A549 (cell line): ENCODE measurements around the gene ITGA11. TPM values are rescaled to one million over a fixed set of nuclear protein-coding genes. Genes with fewer than 3 reads are reported as not detected.

Experiments used
- ATAC-seq, 2 experiments: fragments of 200-7000 bp in 1 of 2; fragments of >200 bp in 1 of 2; cut with Nextera tagmentation in 1 of 2; cut with Tn5 transposase in 1 of 2; 3 replicates each; pipeline versions ENCODE4 v1.8.0 to v1.9.1; 2018 to 2020; ENCODE audit warnings: mild to moderate bottlenecking in 1 of 2, moderate library complexity in 1 of 2
- CTCF ChIA-PET: fragments of 300-600 bp; sonication (Branson Sonifier 250); formaldehyde crosslinking; extraction: SDS; loops from one replicate; lab custom pipeline; 2021; ENCODE audit warnings: antibody characterized with exemption, inconsistent platforms; lab: Yijun Ruan, JAX
- POLR2A ChIA-PET: fragments of 350-600 bp; formaldehyde crosslinking; extraction: SDS; loops from one replicate; lab custom pipeline; 2021; ENCODE audit warnings: antibody characterized with exemption, inconsistent platforms; lab: Yijun Ruan, JAX
- DNase-seq, 2 experiments: peaks; one replicate each; pipeline versions ENCODE4 v3.0.0 to v3.0.0-alpha.2; 2011 to 2016; ENCODE audit warnings: low read depth in 1 of 2, low spot score in 1 of 2
- FAIRE-seq: peaks from 2 replicates; lab custom pipeline; 2011; peaks lifted over from hg19 to GRCh38; lab: Jason Lieb, UNC
- H3K27ac ChIP-seq, 2 experiments: fragments of >200 bp; sonication (Bioruptor Twin); formaldehyde crosslinking; 3 replicates each; pipeline ENCODE4 v1.5.1; 2016 to 2017
- H3K4me1 ChIP-seq: fragments of >200 bp; sonication (Bioruptor Twin); formaldehyde crosslinking; 3 replicates; pipeline ENCODE4 v1.6.1; 2016
- H3K4me2 ChIP-seq: fragments of >200 bp; sonication (Bioruptor Twin); formaldehyde crosslinking; 3 replicates; pipeline ENCODE4 v1.6.1; 2016
- H3K4me3 ChIP-seq: fragments of >200 bp; sonication (Bioruptor Twin); formaldehyde crosslinking; 3 replicates; pipeline ENCODE4 v1.5.1; 2016
- H3K9me3 ChIP-seq: fragments of >200 bp; sonication (Bioruptor Twin); formaldehyde crosslinking; 3 replicates; pipeline ENCODE4 v1.6.1; 2016
- CHD4 ChIP-seq: fragments of 200-600 bp; sonication (generic); IDR thresholded peaks from 2 replicates; pipeline ENCODE4 v1.6.1; 2016; ENCODE audit warnings: antibody characterized with exemption, mild to moderate bottlenecking, borderline replicate concordance
- CTCF ChIP-seq: fragments of >200 bp; sonication (Bioruptor Twin); formaldehyde crosslinking; IDR thresholded peaks from 3 replicates; pipeline ENCODE4 v1.5.1; 2016
- EHF ChIP-seq: fragments of 250-450 bp; sonication (Bioruptor Pico); IDR thresholded peaks from 2 replicates; pipeline ENCODE4 v1.5.0; 2020; ENCODE audit warnings: mild to moderate bottlenecking
- EP300 ChIP-seq, 2 experiments: fragments of >200 bp; sonication (Bioruptor Twin); formaldehyde crosslinking; IDR thresholded peaks; 2 replicates in 1 of 2; 3 replicates in 1 of 2; pipeline ENCODE4 v1.6.1; 2016 to 2017
- ESRRA ChIP-seq: fragments of 150-350 bp; IDR thresholded peaks from 2 replicates; pipeline ENCODE4 v1.6.1; 2014; ENCODE audit warnings: mild to moderate bottlenecking, low read length, borderline replicate concordance
- HDAC2 ChIP-seq: fragments of 200-600 bp; sonication (generic); IDR thresholded peaks from 2 replicates; pipeline ENCODE4 v1.6.1; 2016
- HMGXB4 ChIP-seq: fragments of 250-450 bp; sonication (Bioruptor Pico); IDR thresholded peaks from 2 replicates; pipeline ENCODE4 v1.5.0; 2021; ENCODE audit warnings: mild to moderate bottlenecking, moderate library complexity, borderline replicate concordance
- HOXB13 ChIP-seq: fragments of 250-450 bp; sonication (Bioruptor Pico); IDR thresholded peaks from 2 replicates; pipeline ENCODE4 v1.5.0; 2020; ENCODE audit warnings: low read depth, mild to moderate bottlenecking, moderate library complexity
- JUN ChIP-seq, 2 experiments: fragments of >200 bp; sonication (Bioruptor Twin); formaldehyde crosslinking; IDR thresholded peaks; 2 replicates in 1 of 2; 3 replicates in 1 of 2; pipeline ENCODE4 v1.6.1; 2016 to 2017
- MAX ChIP-seq: IDR thresholded peaks from 2 replicates; pipeline ENCODE4 v1.6.1; 2012
- MAZ ChIP-seq: fragments of 150-350 bp; IDR thresholded peaks from 2 replicates; pipeline ENCODE4 v1.6.1; 2014; ENCODE audit warnings: antibody characterized with exemption, low read depth, low read length, borderline replicate concordance
- MYC ChIP-seq: IDR thresholded peaks from 2 replicates; pipeline ENCODE4 v1.6.1; 2012; ENCODE audit warnings: mild to moderate bottlenecking, inconsistent platforms, low read length, improper control_type of control experiment, borderline replicate concordance
- PBX3 ChIP-seq: IDR thresholded peaks from 2 replicates; pipeline ENCODE4 v1.6.1; 2012
- RAD21 ChIP-seq, 2 experiments: fragments of >200 bp in 1 of 2; sonication (Bioruptor Twin) in 1 of 2; formaldehyde crosslinking in 1 of 2; IDR thresholded peaks in 1 of 2; conservative IDR thresholded peaks in 1 of 2; 2 replicates in 1 of 2; 3 replicates in 1 of 2; pipeline ENCODE4 v1.6.1; 2012 to 2018; ENCODE audit warnings: inconsistent platforms in 1 of 2
- ZC3H11A ChIP-seq: fragments of 450-650 bp; IDR thresholded peaks from 2 replicates; pipeline ENCODE4 v1.6.1; 2014; ENCODE audit warnings: antibody characterized with exemption, mild to moderate bottlenecking
- ZFP36 ChIP-seq: fragments of 450-650 bp; IDR thresholded peaks from 2 replicates; pipeline ENCODE4 v1.6.1; 2014; ENCODE audit warnings: borderline replicate concordance; ENCODE audit not compliant: partially characterized antibody
- WGBS: methylation state at CpG from one replicate; pipeline ENCODE4 v1.1.6; 2017; ENCODE audit errors: missing lambda C conversion rate; 5-methylcytosine and 5-hydroxymethylcytosine counted together
- polyA plus RNA-seq, 4 experiments: library from polyadenylated mRNA; depleted of rRNA in 3 of 4; stranded (reverse); fragments of >200 nt; fragmentation: RNase III in 1 of 4; extraction: RNeasy Plus Mini Kit Qiagen cat#74134 plus additional on column Dnase treatment in 1 of 4; gene quantifications; 2 replicates in 3 of 4; 3 replicates in 1 of 4; pipeline ENCODE4 v1.2.3, GENCODE V29; 2011 to 2017

Gene ITGA11
- polyA plus RNA-seq, 2 of the 4 experiments (the other 2 are of a cell fraction) = 8.3 to 17.2 TPM

GRCh38 chr15:68318931-68319909 is 112.7 kb downstream of the ITGA11 start (continued):
- TF ChIP-seq PBX3 (no peak), EHF (CRISPR knock-in tag) (no peak)
- TF ChIP-seq, all 56 proteins: peak for 0

GRCh38 chr15:68318008-68318835 is 113.7 kb downstream of the ITGA11 start:
- H3K4me2 ChIP-seq = no peak overlapping the region
- no peak for ATAC-seq
- peak; percentile 13 for FAIRE-seq
- TF ChIP-seq EP300 (IDR thresholded peaks at IDR 0.05) = no peak
- DNase-seq = no peak
- CTCF ChIA-PET = interaction anchor here (1.4 to 8.1 kb wide), 2 partner anchors 13 to 68 kb away, joined by 3 to 97 read pairs; no protein-coding TSS in a partner anchor
- POLR2A ChIA-PET = no interaction called here
- H3K9me3 ChIP-seq = no peaks in the 10 kb centered on the region
- 57% methylated on average over 6 of the region's 6 CpGs for WGBS
- no peak overlapping the region for H3K4me3 ChIP-seq
- H3K27ac ChIP-seq = 0 out of 6 replicates have a peak overlapping the region, but pooled peaks of 1 of the 2 experiments have one; percentile 6
- H3K4me1 ChIP-seq = no peaks in the 10 kb centered on the region

GRCh38 chr15:68317281-68318007 is 114.5 kb downstream of the ITGA11 start:
- POLR2A ChIA-PET = no interaction called here
- CTCF ChIA-PET = interaction anchor here (0.9 to 8.1 kb wide), 11 partner anchors 8 to 356 kb away, joined by 3 to 97 read pairs (median 4); no protein-coding TSS in a partner anchor
- DNase-seq = no peak
- Histone ChIP-seq H3K4me3 (no peak overlapping the region), H3K27ac (no peak overlapping the region), H3K4me2 (no peak overlapping the region), H3K4me1 (no peaks in the 10 kb centered on the region), H3K9me3 (no peaks in the 10 kb centered on the region)
- 88% methylated on average over 16 of the region's 16 CpGs for WGBS
- ATAC-seq = no peak
- no peak for TF ChIP-seq ZFP36
- no peak for TF ChIP-seq MAZ
- TF ChIP-seq CHD4 = no peak
- no peak for TF ChIP-seq MAX
- TF ChIP-seq RAD21 (conservative IDR thresholded peaks at IDR 0.05 in 1 of 2, IDR thresholded peaks at IDR 0.05 in 1 of 2) = no peak
- peak; percentile 18 for FAIRE-seq

GRCh38 chr15:68316061-68316804 is 115.7 kb downstream of the ITGA11 start:
- ATAC-seq = peak; percentile 39 to 75; a peak in 4 of 6 replicates
- H3K4me3 ChIP-seq = no peak overlapping the region
- no peak overlapping the region for H3K4me2 ChIP-seq
- ChIA-PET CTCF (interaction anchor here (0.6 to 8.1 kb wide), 27 partner anchors 9 to 609 kb away, joined by 3 to 97 read pairs (median 3); no protein-coding TSS in a partner anchor), POLR2A (interaction anchor here (1.0 kb wide), 1 partner anchor 39 kb away, joined by 3 read pairs; the partner anchor contains the start of gene FEM1B)
- H3K9me3 ChIP-seq = no peaks in the 10 kb centered on the region
- FAIRE-seq = no peak
- H3K4me1 ChIP-seq = no peaks in the 10 kb centered on the region
- H3K27ac ChIP-seq = peak overlapping the region in 1 of 2 experiments; percentile 25; a peak in 1 of 6 replicates
- WGBS = 80% methylated on average over 16 of the region's 17 CpGs
- DNase-seq = peak in 1 of 2 experiments; percentile 33
- no peak for TF ChIP-seq ZC3H11A
- no peak for TF ChIP-seq MYC
- TF ChIP-seq HDAC2 = no peak
- TF ChIP-seq EP300 (IDR thresholded peaks at IDR 0.05) = no peak
- no peak for TF ChIP-seq HMGXB4 (CRISPR knock-in tag)
- TF ChIP-seq CHD4 = no peak
- no peak for TF ChIP-seq ESRRA
- TF ChIP-seq JUN (IDR thresholded peaks at IDR 0.05) = no peak
- TF ChIP-seq HOXB13 = no peak
- TF ChIP-seq CTCF = peak; percentile 55
